Endothelial cell (in vitro differentiated cells): Measurements from ENCODE around the gene EPS8L3. TPM values are rescaled to one million over a fixed set of nuclear protein-coding genes. Genes with fewer than 3 reads are reported as not detected.
A peak's percentile ranks its signal among the peaks of the same experiment; 100 is the strongest.

Experiments used
- DNase-seq: peaks from one replicate; pipeline ENCODE4 v3.0.0; 2021; ENCODE audit warnings: low spot score
- H3K27ac Mint-ChIP-seq: one replicate; pipeline ENCODE4 v1.8.0; 2021; ENCODE audit warnings: mixed read lengths, inconsistent platforms; ENCODE audit not compliant: unreplicated experiment
- H3K27me3 Mint-ChIP-seq: one replicate; pipeline ENCODE4 v1.8.0; 2021; ENCODE audit warnings: mild to moderate bottlenecking, moderate library complexity, mixed read lengths, inconsistent platforms; ENCODE audit not compliant: unreplicated experiment
- H3K36me3 Mint-ChIP-seq: one replicate; pipeline ENCODE4 v1.8.0; 2021; ENCODE audit warnings: mild to moderate bottlenecking, low read depth, mixed read lengths, inconsistent platforms; ENCODE audit not compliant: unreplicated experiment
- H3K4me1 Mint-ChIP-seq: one replicate; pipeline ENCODE4 v1.8.0; 2021; ENCODE audit warnings: mild to moderate bottlenecking, mixed read lengths, inconsistent platforms; ENCODE audit not compliant: unreplicated experiment
- H3K4me3 Mint-ChIP-seq: one replicate; pipeline ENCODE4 v1.8.0; 2021; ENCODE audit warnings: mild to moderate bottlenecking, mixed read lengths, inconsistent platforms; ENCODE audit not compliant: unreplicated experiment
- H3K9me3 Mint-ChIP-seq: one replicate; pipeline ENCODE4 v1.8.0; 2021; ENCODE audit warnings: mixed read lengths, inconsistent platforms; ENCODE audit not compliant: unreplicated experiment
- total RNA-seq: library from RNA; stranded (reverse); fragmentation: NEBNext Ultra II Directional; extraction: Animal tissue kit (Norgen Biotek cat#: 25700); gene quantifications from one replicate; pipeline ENCODE4 v1.2.1, GENCODE V29; 2021; ENCODE audit not compliant: unreplicated experiment
- TF ChIP-seq, protein P1 (sequence below): fragments of 200-600 bp; sonication (generic); IDR thresholded peaks from one replicate; pipeline ENCODE4 v1.5.0; 2021; ENCODE audit warnings: antibody characterized with exemption; ENCODE audit not compliant: unreplicated experiment

The EPS8L3 gene
- total RNA-seq, 1 donor from 2014 or later = not detected

- H3K27ac Mint-ChIP-seq = no peak overlapping the region
- H3K27me3 Mint-ChIP-seq = peaks cover 3% of the 10 kb centered on the region
- DNase-seq = no peak
Measured at GRCh38 chr1:109771712-109772657, 8.3 kb upstream of the EPS8L3 start.

DNA sequence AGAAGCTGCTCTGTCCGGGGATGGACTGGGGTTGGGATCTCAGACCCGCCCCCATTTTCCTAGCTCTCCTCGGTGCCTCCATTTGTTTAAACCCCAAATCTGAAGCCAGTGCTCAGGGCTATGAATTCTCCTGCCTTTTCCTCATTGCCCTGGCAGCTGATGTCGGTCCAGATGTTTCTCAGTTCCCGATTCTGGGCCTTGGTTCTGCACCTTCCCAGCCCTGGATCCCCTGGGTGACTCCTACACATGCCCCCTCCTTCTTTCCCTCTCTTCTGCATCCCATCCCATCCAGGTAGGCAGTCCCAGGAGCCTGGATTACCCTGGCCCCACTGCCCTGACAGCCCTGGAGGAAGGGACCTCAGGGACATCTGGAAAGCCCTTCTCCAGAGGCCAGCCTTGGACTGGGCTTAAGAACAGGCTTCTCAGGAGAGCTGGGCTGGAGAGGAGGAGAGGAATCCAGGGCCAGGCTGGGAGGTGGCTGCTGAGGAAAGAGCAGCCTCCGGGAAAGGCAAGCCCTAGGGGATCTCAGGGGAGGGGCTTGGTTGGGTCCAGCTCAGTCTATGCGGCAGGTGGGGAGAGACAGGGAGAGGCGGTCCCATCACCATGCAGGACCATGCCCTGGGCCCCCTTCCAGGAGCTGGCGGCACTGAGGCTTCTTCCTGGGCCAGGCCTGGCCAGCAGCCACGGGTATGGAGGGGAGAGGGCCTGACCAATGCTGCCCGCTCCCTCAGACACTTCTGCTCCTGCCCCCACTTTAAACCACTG is 6.8 kb upstream of the EPS8L3 start:
- TF ChIP-seq, protein P1, sequence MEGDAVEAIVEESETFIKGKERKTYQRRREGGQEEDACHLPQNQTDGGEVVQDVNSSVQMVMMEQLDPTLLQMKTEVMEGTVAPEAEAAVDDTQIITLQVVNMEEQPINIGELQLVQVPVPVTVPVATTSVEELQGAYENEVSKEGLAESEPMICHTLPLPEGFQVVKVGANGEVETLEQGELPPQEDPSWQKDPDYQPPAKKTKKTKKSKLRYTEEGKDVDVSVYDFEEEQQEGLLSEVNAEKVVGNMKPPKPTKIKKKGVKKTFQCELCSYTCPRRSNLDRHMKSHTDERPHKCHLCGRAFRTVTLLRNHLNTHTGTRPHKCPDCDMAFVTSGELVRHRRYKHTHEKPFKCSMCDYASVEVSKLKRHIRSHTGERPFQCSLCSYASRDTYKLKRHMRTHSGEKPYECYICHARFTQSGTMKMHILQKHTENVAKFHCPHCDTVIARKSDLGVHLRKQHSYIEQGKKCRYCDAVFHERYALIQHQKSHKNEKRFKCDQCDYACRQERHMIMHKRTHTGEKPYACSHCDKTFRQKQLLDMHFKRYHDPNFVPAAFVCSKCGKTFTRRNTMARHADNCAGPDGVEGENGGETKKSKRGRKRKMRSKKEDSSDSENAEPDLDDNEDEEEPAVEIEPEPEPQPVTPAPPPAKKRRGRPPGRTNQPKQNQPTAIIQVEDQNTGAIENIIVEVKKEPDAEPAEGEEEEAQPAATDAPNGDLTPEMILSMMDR = no peak
- H3K27ac Mint-ChIP-seq = no peak overlapping the region

More at GRCh38 chr1:109771712-109772657, 8.3 kb upstream of the EPS8L3 start:
- H3K9me3 Mint-ChIP-seq = no peaks in the 10 kb centered on the region
- TF ChIP-seq, protein P1 = no peak
- no peak overlapping the region for H3K4me3 Mint-ChIP-seq
- no peaks in the 10 kb centered on the region for H3K4me1 Mint-ChIP-seq
- no peaks in the 10 kb centered on the region for H3K36me3 Mint-ChIP-seq

DNA sequence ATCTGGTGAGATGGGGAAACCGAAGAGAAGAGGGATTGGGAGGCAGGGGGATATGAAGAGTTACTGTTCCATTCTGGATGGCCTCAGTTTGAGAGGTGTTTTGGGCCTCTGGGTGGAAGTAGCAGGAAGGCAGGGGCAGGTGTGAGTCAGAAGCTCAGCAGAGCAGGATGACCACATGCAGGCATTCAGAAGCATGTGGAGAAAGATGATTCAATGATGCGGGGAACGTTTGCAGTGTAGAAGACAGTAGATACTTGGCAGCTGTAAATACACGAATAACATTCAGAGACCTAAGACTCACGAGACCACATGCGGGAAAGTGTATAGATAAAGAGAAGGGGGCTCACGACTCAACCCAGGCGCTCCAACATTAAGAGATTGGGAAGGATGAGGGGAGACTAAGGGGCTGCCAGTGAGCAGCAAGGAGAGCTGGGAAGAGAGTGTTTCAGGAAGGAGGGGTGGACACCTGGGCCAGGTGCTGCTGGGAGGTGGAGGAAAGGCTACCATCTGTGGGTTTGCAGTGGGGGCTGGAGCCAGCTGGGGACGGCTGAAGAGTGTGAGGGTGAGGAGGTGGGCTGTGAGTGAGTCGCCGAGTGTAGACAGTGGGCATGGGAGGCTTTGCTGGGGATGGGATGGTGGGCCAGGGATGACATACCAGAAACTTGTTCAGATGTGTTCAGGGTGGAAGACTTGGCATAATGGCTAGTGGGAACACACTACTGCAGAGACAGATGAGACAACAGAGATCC is 5.8 kb upstream of the EPS8L3 start:
- TF ChIP-seq, protein P1 = no peak
- Mint-ChIP-seq H3K27ac (no peak overlapping the region), H3K4me3 (no peak overlapping the region), H3K27me3 (peaks cover 4% of the 10 kb centered on the region), H3K36me3 (no peaks in the 10 kb centered on the region), H3K9me3 (no peaks in the 10 kb centered on the region), H3K4me1 (peaks cover 4% of the 10 kb centered on the region)
- DNase-seq = no peak

More for the DNA sequence above, 6.8 kb upstream of the EPS8L3 start:
- DNase-seq = no peak
- H3K4me3 Mint-ChIP-seq = peak overlapping the region; percentile 62
- H3K27me3 Mint-ChIP-seq = peaks cover 3% of the 10 kb centered on the region
- no peaks in the 10 kb centered on the region for H3K4me1 Mint-ChIP-seq
- no peaks in the 10 kb centered on the region for H3K9me3 Mint-ChIP-seq
- H3K36me3 Mint-ChIP-seq = no peaks in the 10 kb centered on the region

DNA sequence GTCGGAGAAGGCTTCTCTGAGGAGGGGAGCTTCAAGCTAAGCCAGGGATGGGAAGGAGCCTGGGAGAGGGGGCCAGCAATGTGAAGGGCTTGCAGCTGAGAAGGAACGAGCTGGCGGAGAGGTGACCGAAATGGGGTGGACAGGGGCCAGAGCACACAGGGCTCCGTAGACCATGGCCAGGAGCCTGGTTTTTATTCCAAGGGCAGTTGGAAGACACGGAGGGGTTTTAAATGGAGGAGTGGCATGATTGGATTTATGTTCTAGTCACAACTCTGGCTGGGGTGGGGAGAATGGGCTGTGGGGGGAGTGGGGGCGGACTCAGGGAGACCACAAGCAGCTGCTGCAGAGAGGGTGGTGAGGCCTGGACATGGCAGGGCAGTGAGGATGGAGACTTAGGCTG is 5.1 kb upstream of the EPS8L3 start:
- H3K27me3 Mint-ChIP-seq = peaks cover 4% of the 10 kb centered on the region
- H3K4me3 Mint-ChIP-seq = no peak overlapping the region
- H3K36me3 Mint-ChIP-seq = no peaks in the 10 kb centered on the region
- no peak for DNase-seq
- H3K4me1 Mint-ChIP-seq = peaks cover 7% of the 10 kb centered on the region
- TF ChIP-seq, protein P1 = no peak
- no peak overlapping the region for H3K27ac Mint-ChIP-seq
- no peaks in the 10 kb centered on the region for H3K9me3 Mint-ChIP-seq
